Left hindlimb (tissue), 1 donor: Measurements from ENCODE around the gene OTUD6A.
"Not testable (repeated sequence)": the region's sequence is repeated elsewhere in the genome, so short reads cannot be mapped to it uniquely, and the experiment has no call there.

ENCODE experiments used
- DNase-seq: peaks from one replicate; pipeline ENCODE4 v3.0.0-alpha.2; 2018

Gene OTUD6A

GRCh38 chrX:70049406-70049805 is 12.9 kb upstream of the OTUD6A start:
- DNase-seq: no peak

- DNase-seq: no peak
Observed at GRCh38 chrX:70049925-70050324, 12.3 kb upstream of the OTUD6A start, which contains the start of gene AWAT2. Gene AWAT2, minus strand, starts transcription at chrX:70049938. Its CDS starts 6 bp downstream, at chrX:70049932.

- DNase-seq: no peak
Observed at GRCh38 chrX:70052895-70053615, 9.2 kb upstream of the OTUD6A start.

GRCh38 chrX:70054391-70054790 is 7.9 kb upstream of the OTUD6A start:
- no peak for DNase-seq

- no peak for DNase-seq
Observed at GRCh38 chrX:70062961-70063550, 799 bp downstream of the OTUD6A start.

- no peak for DNase-seq
Observed at GRCh38 chrX:70066646-70067045, 4.4 kb downstream of the OTUD6A start.

- DNase-seq: no peak
Observed at GRCh38 chrX:70079297-70079696, 17.0 kb downstream of the OTUD6A start.

- DNase-seq: no peak
Observed at GRCh38 chrX:70079870-70080269, 17.6 kb downstream of the OTUD6A start.

- DNase-seq: no peak
Observed at GRCh38 chrX:70082723-70083122, 20.5 kb downstream of the OTUD6A start.

GRCh38 chrX:70084592-70085240 is 22.5 kb downstream of the OTUD6A start:
- DNase-seq: no peak

- DNase-seq: no peak
Observed at GRCh38 chrX:70087857-70088630, 25.8 kb downstream of the OTUD6A start.

- no peak for DNase-seq
Observed at GRCh38 chrX:70088751-70089150, 26.5 kb downstream of the OTUD6A start.

- DNase-seq: no peak
Observed at GRCh38 chrX:70089604-70090297, 27.5 kb downstream of the OTUD6A start.

GRCh38 chrX:70092247-70092646 is 30.0 kb downstream of the OTUD6A start:
- no peak for DNase-seq

- no peak for DNase-seq
Observed at GRCh38 chrX:70096052-70096451, 33.8 kb downstream of the OTUD6A start.

GRCh38 chrX:70105229-70105628 is 43.0 kb downstream of the OTUD6A start:
- no peak for DNase-seq

- DNase-seq: not testable (repeated sequence)
Observed at GRCh38 chrX:70111436-70112026, 49.3 kb downstream of the OTUD6A start.
